Keratinocyte (primary cell): ENCODE data around the gene ARMH1. TPM values are rescaled to one million over a fixed set of nuclear protein-coding genes. Genes with fewer than 3 reads are reported as not detected.

ENCODE experiments used
- DNase-seq: peaks from one replicate; pipeline ENCODE4 v3.0.0-alpha.2; 2011; ENCODE audit warnings: low read depth, missing footprints, low spot score
- FAIRE-seq: peaks from 2 replicates; lab custom pipeline; 2011; peaks lifted over from hg19 to GRCh38; lab: Jason Lieb, UNC
- H2AFZ ChIP-seq: 2 replicates; pipeline ENCODE4 v1.6.0; 2012; ENCODE audit warnings: low read length, control low read depth, inconsistent platforms; ENCODE audit not compliant: control insufficient read depth
- H3K27ac ChIP-seq: 2 replicates; pipeline ENCODE4 v1.5.1; 2011; ENCODE audit warnings: low read length; ENCODE audit not compliant: control insufficient read depth, insufficient read depth
- H3K27me3 ChIP-seq: 3 replicates; pipeline ENCODE4 v1.6.0; 2011; ENCODE audit warnings: low read length; ENCODE audit not compliant: control insufficient read depth, insufficient read depth; ENCODE audit errors: extremely low read depth
- H3K36me3 ChIP-seq, 2 experiments: 2 replicates in 1 of 2; 3 replicates in 1 of 2; pipeline ENCODE4 v1.5.1; 2011; ENCODE audit warnings: low read length in 2 of 2, mild to moderate bottlenecking in 1 of 2; ENCODE audit not compliant: control insufficient read depth in 2 of 2, insufficient read depth in 2 of 2; ENCODE audit errors: extremely low read depth in 1 of 2
- H3K4me1 ChIP-seq: 3 replicates; pipeline ENCODE4 v1.5.1; 2011; ENCODE audit warnings: low read length; ENCODE audit not compliant: control insufficient read depth, insufficient read depth; ENCODE audit errors: extremely low read depth
- H3K4me2 ChIP-seq: 3 replicates; pipeline ENCODE4 v1.6.0; 2011; ENCODE audit warnings: low read depth, low read length; ENCODE audit not compliant: control insufficient read depth, insufficient read depth; ENCODE audit errors: extremely low read depth
- H3K4me3 ChIP-seq, 3 experiments: fragments of 200-600 bp in 1 of 3; sonication (generic) in 1 of 3; 2 replicates in 2 of 3; 3 replicates in 1 of 3; pipeline ENCODE4 v1.5.1; 2011 to 2016; ENCODE audit warnings: low read length in 3 of 3, mild to moderate bottlenecking in 3 of 3, control low read depth in 2 of 3, inconsistent platforms in 1 of 3, low read depth in 1 of 3, mixed read lengths in 1 of 3, mixed run types in 1 of 3, moderate library complexity in 1 of 3; ENCODE audit not compliant: control insufficient read depth in 2 of 3, insufficient read depth in 2 of 3; ENCODE audit errors: extremely low read depth in 1 of 3
- H3K79me2 ChIP-seq: 2 replicates; pipeline ENCODE4 v1.6.0; 2012; ENCODE audit warnings: low read length; ENCODE audit not compliant: control insufficient read depth, insufficient read depth
- H3K9ac ChIP-seq: 3 replicates; pipeline ENCODE4 v1.6.0; 2011; ENCODE audit warnings: low read length; ENCODE audit not compliant: control insufficient read depth, insufficient read depth; ENCODE audit errors: extremely low read depth
- H3K9me1 ChIP-seq: 3 replicates; pipeline ENCODE4 v1.6.0; 2011; ENCODE audit warnings: low read length; ENCODE audit not compliant: control insufficient read depth, insufficient read depth; ENCODE audit errors: extremely low read depth
- H3K9me3 ChIP-seq: 2 replicates; pipeline ENCODE4 v1.5.1; 2012; ENCODE audit warnings: low read depth, low read length; ENCODE audit not compliant: control insufficient read depth
- H4K20me1 ChIP-seq: 3 replicates; pipeline ENCODE4 v1.6.0; 2011; ENCODE audit warnings: low read length; ENCODE audit not compliant: control insufficient read depth, insufficient read depth; ENCODE audit errors: extremely low read depth
- EZH2 ChIP-seq: IDR thresholded peaks from one replicate; pipeline ENCODE4 v1.6.1; 2012; ENCODE audit warnings: inconsistent platforms, mild to moderate bottlenecking, low read length, moderate library complexity
- dilution Hi-C: fragments of 300-500 bp; cut with MboI; formaldehyde crosslinking; loops from one replicate; pipeline ENCODE4 v1.7.0; 2020; ENCODE audit warnings: low sequenced_read_pairs; ENCODE audit not compliant: extremely low pct_ligation_motif_present
- polyA plus RNA-seq, 5 experiments: library from polyadenylated mRNA; depleted of rRNA in 3 of 5; stranded (reverse) in 3 of 5; stranded (forward) in 1 of 5; unstranded in 1 of 5; fragments of >200 nt; gene quantifications; 1 replicate in 1 of 5; 2 replicates in 3 of 5; 3 replicates in 1 of 5; pipeline versions ENCODE4 v1.2.1 to v1.2.3, GENCODE V29; 2011 to 2012; ENCODE audit warnings: missing spikeins in 2 of 5, low read depth in 1 of 5, low replicate concordance in 1 of 5
- TF ChIP-seq, protein P1 (sequence below), 3 experiments: IDR thresholded peaks in 1 of 3; conservative IDR thresholded peaks in 1 of 3; optimal IDR thresholded peaks in 1 of 3; 2 replicates in 2 of 3; 3 replicates in 1 of 3; pipeline versions ENCODE3 to v1.5.1; 2011; ENCODE audit warnings: low read length in 3 of 3, mild to moderate bottlenecking in 3 of 3, moderate library complexity in 2 of 3, control low read depth in 1 of 3, inconsistent platforms in 1 of 3; ENCODE audit not compliant: insufficient read depth in 2 of 3; ENCODE audit errors: extremely low read depth in 1 of 3

ARMH1 gene
- polyA plus RNA-seq, 1 donor (not counting 4 experiments of a cell fraction or from before 2014, with no cell fraction given) = 0.22 TPM

GRCh38 chr1:44678626-44679025 lies 4.1 kb downstream of the ARMH1 start:
- Histone ChIP-seq H3K4me3 (no peak overlapping the region), H3K4me1 (peaks cover 6% of the 10 kb centered on the region), H3K9me3 (no peaks in the 10 kb centered on the region), H3K36me3 (peaks cover 0 to 2% of the 10 kb centered on the region in 2 experiments), H3K9ac (no peak overlapping the region), H2AFZ (no peak overlapping the region), H3K27me3 (no peaks in the 10 kb centered on the region), H3K9me1 (no peaks in the 10 kb centered on the region), H3K4me2 (no peak overlapping the region), H3K27ac (no peak overlapping the region), H3K79me2 (no peaks in the 10 kb centered on the region), H4K20me1 (no peaks in the 10 kb centered on the region)
- FAIRE-seq (no peak), DNase-seq (no peak)
- TF ChIP-seq, protein P1, sequence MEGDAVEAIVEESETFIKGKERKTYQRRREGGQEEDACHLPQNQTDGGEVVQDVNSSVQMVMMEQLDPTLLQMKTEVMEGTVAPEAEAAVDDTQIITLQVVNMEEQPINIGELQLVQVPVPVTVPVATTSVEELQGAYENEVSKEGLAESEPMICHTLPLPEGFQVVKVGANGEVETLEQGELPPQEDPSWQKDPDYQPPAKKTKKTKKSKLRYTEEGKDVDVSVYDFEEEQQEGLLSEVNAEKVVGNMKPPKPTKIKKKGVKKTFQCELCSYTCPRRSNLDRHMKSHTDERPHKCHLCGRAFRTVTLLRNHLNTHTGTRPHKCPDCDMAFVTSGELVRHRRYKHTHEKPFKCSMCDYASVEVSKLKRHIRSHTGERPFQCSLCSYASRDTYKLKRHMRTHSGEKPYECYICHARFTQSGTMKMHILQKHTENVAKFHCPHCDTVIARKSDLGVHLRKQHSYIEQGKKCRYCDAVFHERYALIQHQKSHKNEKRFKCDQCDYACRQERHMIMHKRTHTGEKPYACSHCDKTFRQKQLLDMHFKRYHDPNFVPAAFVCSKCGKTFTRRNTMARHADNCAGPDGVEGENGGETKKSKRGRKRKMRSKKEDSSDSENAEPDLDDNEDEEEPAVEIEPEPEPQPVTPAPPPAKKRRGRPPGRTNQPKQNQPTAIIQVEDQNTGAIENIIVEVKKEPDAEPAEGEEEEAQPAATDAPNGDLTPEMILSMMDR (optimal IDR thresholded peaks at IDR 0.05 in 1 of 3, IDR thresholded peaks at IDR 0.05 in 1 of 3, conservative IDR thresholded peaks at IDR 0.05 in 1 of 3; ENCODE audit: extremely low read depth in 1 of 3, insufficient read depth in 2 of 3, low read length in 3 of 3) = no peak
- TF ChIP-seq EZH2 = no peak
- dilution Hi-C loops = no loop called here

DNA sequence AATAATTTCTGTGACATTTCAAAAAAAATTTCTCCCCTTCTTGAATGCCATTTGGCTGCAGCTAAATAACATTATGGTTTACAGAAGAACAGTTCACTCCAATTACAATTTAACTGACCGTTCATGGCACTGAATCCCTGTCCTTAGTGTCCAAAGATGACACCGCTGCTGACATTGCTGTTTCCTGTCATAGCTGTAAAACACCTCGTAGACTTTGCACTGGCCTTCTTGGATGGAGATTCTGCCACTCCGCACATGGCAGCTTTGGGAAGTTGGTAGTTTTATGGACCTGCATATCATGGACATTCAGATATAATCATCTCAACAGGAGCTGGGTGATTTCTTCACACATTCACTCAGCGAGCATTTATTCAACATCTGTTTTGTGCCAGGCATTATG lies 5.0 kb downstream of the ARMH1 start:
- Histone ChIP-seq H2AFZ (no peak overlapping the region), H3K4me3 (no peak overlapping the region), H3K4me2 (no peak overlapping the region), H3K9me3 (no peaks in the 10 kb centered on the region), H3K4me1 (peaks cover 6% of the 10 kb centered on the region), H4K20me1 (no peaks in the 10 kb centered on the region), H3K27me3 (no peaks in the 10 kb centered on the region), H3K9me1 (no peaks in the 10 kb centered on the region), H3K79me2 (no peaks in the 10 kb centered on the region), H3K9ac (no peak overlapping the region), H3K36me3 (peaks cover 0 to 2% of the 10 kb centered on the region in 2 experiments), H3K27ac (no peak overlapping the region)
- TF ChIP-seq, protein P1 (optimal IDR thresholded peaks at IDR 0.05 in 1 of 3, IDR thresholded peaks at IDR 0.05 in 1 of 3, conservative IDR thresholded peaks at IDR 0.05 in 1 of 3; ENCODE audit: extremely low read depth in 1 of 3, insufficient read depth in 2 of 3, low read length in 3 of 3) = no peak
- TF ChIP-seq EZH2 = no peak
- DNase-seq = no peak
- dilution Hi-C loops = no loop called here
- FAIRE-seq = no peak
